GM15510 (cell line): ENCODE data around the gene PLA2G2E.

ENCODE experiments used
- POLR2A ChIP-seq: IDR thresholded peaks from 3 replicates; pipeline ENCODE4 v1.6.1; 2011; ENCODE audit warnings: borderline replicate concordance; ENCODE audit not compliant: insufficient read length; ENCODE audit errors: extremely low read depth

Gene PLA2G2E

GRCh38 chr1:19942088-19942487, 18.7 kb upstream of the PLA2G2E start:
- TF ChIP-seq POLR2A: no peak

- TF ChIP-seq POLR2A: no peak
Observed at GRCh38 chr1:19941206-19941568, 17.8 kb upstream of the PLA2G2E start.

- TF ChIP-seq POLR2A: no peak
Observed at GRCh38 chr1:19940486-19941205, 17.2 kb upstream of the PLA2G2E start.

- no peak for TF ChIP-seq POLR2A
Observed at GRCh38 chr1:19938472-19938871, 15.1 kb upstream of the PLA2G2E start.

GRCh38 chr1:19936061-19936750, 12.8 kb upstream of the PLA2G2E start:
- TF ChIP-seq POLR2A: no peak

GRCh38 chr1:19934336-19934735, 10.9 kb upstream of the PLA2G2E start:
- no peak for TF ChIP-seq POLR2A

- TF ChIP-seq POLR2A: no peak
Observed at GRCh38 chr1:19932866-19933265, 9.4 kb upstream of the PLA2G2E start.

GRCh38 chr1:19926296-19927129, 3.1 kb upstream of the PLA2G2E start:
- no peak for TF ChIP-seq POLR2A

- no peak for TF ChIP-seq POLR2A
Observed at GRCh38 chr1:19925342-19926070, 2.1 kb upstream of the PLA2G2E start.

- TF ChIP-seq POLR2A: no peak
Observed at GRCh38 chr1:19923953-19924346, 533 bp upstream of the PLA2G2E start.

GRCh38 chr1:19922015-19922688, 1.3 kb downstream of the PLA2G2E start:
- TF ChIP-seq POLR2A: no peak

GRCh38 chr1:19921310-19921709, 2.1 kb downstream of the PLA2G2E start:
- no peak for TF ChIP-seq POLR2A

- TF ChIP-seq POLR2A: no peak
Observed at GRCh38 chr1:19920132-19920710, 3.2 kb downstream of the PLA2G2E start.

- no peak for TF ChIP-seq POLR2A
Observed at GRCh38 chr1:19918057-19918456, 5.4 kb downstream of the PLA2G2E start.
